ENCODE measurements around the gene SHISA8. TPM values are rescaled to one million over a fixed set of nuclear protein-coding genes. Genes with fewer than 3 reads are reported as not detected.

The SHISA8 gene
- total RNA-seq, 2 experiments from 2014 or later, result 0.74 TPM; not detected in 1

DNA sequence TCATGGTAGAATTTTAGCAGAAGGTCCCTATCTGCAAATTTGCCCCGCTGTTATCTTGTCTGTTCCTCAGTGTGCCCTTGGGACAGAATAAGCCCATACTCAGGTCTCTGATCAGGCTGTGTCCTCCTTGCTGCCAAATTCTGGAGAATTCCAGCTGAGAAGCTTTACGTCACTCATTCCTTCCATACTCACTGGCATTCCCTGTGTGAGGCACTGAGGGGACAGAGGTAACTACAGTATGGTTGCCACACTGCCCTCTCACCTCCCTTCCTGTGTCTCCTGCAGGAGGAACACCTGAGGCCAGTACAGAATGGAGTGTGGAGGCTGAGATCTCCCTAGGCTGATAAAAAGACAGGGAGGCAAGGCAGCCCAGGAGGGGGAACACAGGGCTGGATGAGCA lies 31.5 kb downstream of the SHISA8 start:
- no peak overlapping the region for H3K4me3 ChIP-seq (ENCODE audit: low read depth, low read length, poor library complexity, severe bottlenecking)
- ChIA-PET CTCF (ENCODE audit: unreplicated experiment) (no interaction called here), POLR2A (no interaction called here)
- TF ChIP-seq, protein P1, sequence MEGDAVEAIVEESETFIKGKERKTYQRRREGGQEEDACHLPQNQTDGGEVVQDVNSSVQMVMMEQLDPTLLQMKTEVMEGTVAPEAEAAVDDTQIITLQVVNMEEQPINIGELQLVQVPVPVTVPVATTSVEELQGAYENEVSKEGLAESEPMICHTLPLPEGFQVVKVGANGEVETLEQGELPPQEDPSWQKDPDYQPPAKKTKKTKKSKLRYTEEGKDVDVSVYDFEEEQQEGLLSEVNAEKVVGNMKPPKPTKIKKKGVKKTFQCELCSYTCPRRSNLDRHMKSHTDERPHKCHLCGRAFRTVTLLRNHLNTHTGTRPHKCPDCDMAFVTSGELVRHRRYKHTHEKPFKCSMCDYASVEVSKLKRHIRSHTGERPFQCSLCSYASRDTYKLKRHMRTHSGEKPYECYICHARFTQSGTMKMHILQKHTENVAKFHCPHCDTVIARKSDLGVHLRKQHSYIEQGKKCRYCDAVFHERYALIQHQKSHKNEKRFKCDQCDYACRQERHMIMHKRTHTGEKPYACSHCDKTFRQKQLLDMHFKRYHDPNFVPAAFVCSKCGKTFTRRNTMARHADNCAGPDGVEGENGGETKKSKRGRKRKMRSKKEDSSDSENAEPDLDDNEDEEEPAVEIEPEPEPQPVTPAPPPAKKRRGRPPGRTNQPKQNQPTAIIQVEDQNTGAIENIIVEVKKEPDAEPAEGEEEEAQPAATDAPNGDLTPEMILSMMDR (conservative IDR thresholded peaks at IDR 0.05; ENCODE audit: low read length), result no peak
- TF ChIP-seq EZH2phosphoT487 (IDR thresholded peaks at IDR 0.05; ENCODE audit: borderline replicate concordance, low read depth, low read length), result no peak
- no peak for DNase-seq (ENCODE audit: low spot score)
- no peaks in the 10 kb centered on the region for H3K9me2 ChIP-seq (ENCODE audit: insufficient read depth, low read length)
- no peaks in the 10 kb centered on the region for H4K20me1 ChIP-seq (ENCODE audit: insufficient read depth, low read length)
- peak overlapping the region; percentile 39 for H3K27ac ChIP-seq (ENCODE audit: low read depth, low read length, poor library complexity, severe bottlenecking)
- peaks cover 21% of the 10 kb centered on the region for H3K4me1 ChIP-seq (ENCODE audit: insufficient read depth, low read length, poor library complexity, severe bottlenecking)
- intact Hi-C loops (cut with micrococcal nuclease; ENCODE audit: unreplicated experiment), result no loop called here
- no peaks in the 10 kb centered on the region for H3K9me3 ChIP-seq (ENCODE audit: low read length)
- no peak overlapping the region for H2AFZ ChIP-seq (ENCODE audit: low read length)
- BruUV-seq (replicated peaks), result no TSS peak
- H3K4me2 ChIP-seq (ENCODE audit: low read length), result peak overlapping the region; percentile 10; the same call in 1 of the 2 replicates
- H3K36me3 ChIP-seq (ENCODE audit: insufficient read depth, low read length), result peaks cover 100% of the 10 kb centered on the region
- H3K79me2 ChIP-seq (ENCODE audit: insufficient read depth, low read depth, low read length), result no peaks in the 10 kb centered on the region; the same call in 1 of the 2 replicates

DNA sequence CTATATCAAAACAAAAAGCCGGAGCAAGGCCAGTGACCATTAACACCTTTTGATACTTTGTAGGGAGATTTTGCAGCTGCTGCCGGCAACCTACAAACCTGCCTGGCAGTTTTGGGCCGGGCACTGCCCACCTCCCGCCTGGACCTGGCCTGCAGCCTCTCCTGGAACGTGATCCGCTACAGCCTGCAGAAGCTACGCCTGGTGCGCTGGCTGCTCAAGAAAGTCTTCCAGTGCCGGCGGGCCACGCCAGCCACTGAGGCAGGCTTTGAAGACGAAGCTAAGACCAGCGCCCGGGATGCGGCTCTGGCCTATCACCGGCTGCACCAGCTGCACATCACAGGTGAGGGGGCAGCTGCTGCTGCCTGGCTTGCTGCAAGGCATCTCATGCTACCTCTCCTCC lies 34.2 kb downstream of the SHISA8 start:
- DNase-seq (ENCODE audit: low spot score), result no peak
- ChIA-PET CTCF (ENCODE audit: unreplicated experiment) (no interaction called here), POLR2A (no interaction called here)
- no peak overlapping the region for H3K4me2 ChIP-seq (ENCODE audit: low read length)
- peaks cover 15% of the 10 kb centered on the region for H3K4me1 ChIP-seq (ENCODE audit: insufficient read depth, low read length, poor library complexity, severe bottlenecking)
- H3K79me2 ChIP-seq (ENCODE audit: insufficient read depth, low read depth, low read length), result no peaks in the 10 kb centered on the region
- intact Hi-C loops (cut with micrococcal nuclease; ENCODE audit: unreplicated experiment), result no loop called here
- no TSS peak for BruUV-seq (replicated peaks)
- no peaks in the 10 kb centered on the region for H3K9me2 ChIP-seq (ENCODE audit: insufficient read depth, low read length)
- peaks cover 100% of the 10 kb centered on the region for H3K36me3 ChIP-seq (ENCODE audit: insufficient read depth, low read length)
- H2AFZ ChIP-seq (ENCODE audit: low read length), result no peak overlapping the region
- no peak overlapping the region for H3K27ac ChIP-seq (ENCODE audit: low read depth, low read length, poor library complexity, severe bottlenecking)
- no peak overlapping the region for H3K4me3 ChIP-seq (ENCODE audit: low read depth, low read length, poor library complexity, severe bottlenecking)
- H3K9me3 ChIP-seq (ENCODE audit: low read length), result no peaks in the 10 kb centered on the region
- TF ChIP-seq, protein P1 (conservative IDR thresholded peaks at IDR 0.05; ENCODE audit: low read length), result no peak
- no peaks in the 10 kb centered on the region for H4K20me1 ChIP-seq (ENCODE audit: insufficient read depth, low read length)

- BruUV-seq (replicated peaks), result no TSS peak
- Histone ChIP-seq H3K4me1 (ENCODE audit: insufficient read depth, low read length, poor library complexity, severe bottlenecking) (no peaks in the 10 kb centered on the region), H3K9me2 (ENCODE audit: insufficient read depth, low read length) (no peaks in the 10 kb centered on the region), H3K27ac (ENCODE audit: low read depth, low read length, poor library complexity, severe bottlenecking) (no peak overlapping the region), H3K36me3 (ENCODE audit: insufficient read depth, low read length) (peaks cover 99% of the 10 kb centered on the region), H3K4me2 (ENCODE audit: low read length) (no peak overlapping the region), H3K79me2 (ENCODE audit: insufficient read depth, low read depth, low read length) (no peaks in the 10 kb centered on the region), H3K9me3 (ENCODE audit: low read length) (no peaks in the 10 kb centered on the region), H4K20me1 (ENCODE audit: insufficient read depth, low read length) (no peaks in the 10 kb centered on the region), H3K4me3 (ENCODE audit: low read depth, low read length, poor library complexity, severe bottlenecking) (no peak overlapping the region), H2AFZ (ENCODE audit: low read length) (no peak overlapping the region)
- no peak for TF ChIP-seq EZH2phosphoT487 (IDR thresholded peaks at IDR 0.05; ENCODE audit: borderline replicate concordance, low read depth, low read length)
- TF ChIP-seq, protein P1 (conservative IDR thresholded peaks at IDR 0.05; ENCODE audit: low read length), result no peak
- POLR2A ChIA-PET, result interaction anchor here (0.6 kb wide), 1 partner anchor 225 kb away, joined by 6 read pairs; no protein-coding TSS in a partner anchor
- CTCF ChIA-PET (ENCODE audit: unreplicated experiment), result no interaction called here
- no peak for DNase-seq (ENCODE audit: low spot score)
- intact Hi-C loops (cut with micrococcal nuclease; ENCODE audit: unreplicated experiment), result no loop called here
Measured at GRCh38 chr22:41876675-41877074, 38.2 kb downstream of the SHISA8 start.
